Epithelial cell of proximal tubule (primary cell): ENCODE results near the gene PLD4. TPM values are rescaled to one million over a fixed set of nuclear protein-coding genes. Genes with fewer than 3 reads are reported as not detected.

ENCODE experiments used
- DNase-seq: peaks from one replicate; pipeline ENCODE4 v3.0.0-alpha.2; 2011; ENCODE audit warnings: low read depth
- H3K4me3 ChIP-seq: 2 replicates; pipeline ENCODE4 v1.5.1; 2011; ENCODE audit warnings: low read depth, mild to moderate bottlenecking, low read length
- total RNA-seq: library from RNA; depleted of rRNA; stranded (reverse); fragments of >200 nt; gene quantifications from 2 replicates; pipeline ENCODE4 v1.2.3, GENCODE V29; 2015
- TF ChIP-seq, protein P1 (sequence below): conservative IDR thresholded peaks from 2 replicates; pipeline ENCODE4 v1.5.1; 2012; ENCODE audit warnings: low read depth, mild to moderate bottlenecking, low read length

The PLD4 gene
- total RNA-seq, 1 donor from 2014 or later = not detected

DNA sequence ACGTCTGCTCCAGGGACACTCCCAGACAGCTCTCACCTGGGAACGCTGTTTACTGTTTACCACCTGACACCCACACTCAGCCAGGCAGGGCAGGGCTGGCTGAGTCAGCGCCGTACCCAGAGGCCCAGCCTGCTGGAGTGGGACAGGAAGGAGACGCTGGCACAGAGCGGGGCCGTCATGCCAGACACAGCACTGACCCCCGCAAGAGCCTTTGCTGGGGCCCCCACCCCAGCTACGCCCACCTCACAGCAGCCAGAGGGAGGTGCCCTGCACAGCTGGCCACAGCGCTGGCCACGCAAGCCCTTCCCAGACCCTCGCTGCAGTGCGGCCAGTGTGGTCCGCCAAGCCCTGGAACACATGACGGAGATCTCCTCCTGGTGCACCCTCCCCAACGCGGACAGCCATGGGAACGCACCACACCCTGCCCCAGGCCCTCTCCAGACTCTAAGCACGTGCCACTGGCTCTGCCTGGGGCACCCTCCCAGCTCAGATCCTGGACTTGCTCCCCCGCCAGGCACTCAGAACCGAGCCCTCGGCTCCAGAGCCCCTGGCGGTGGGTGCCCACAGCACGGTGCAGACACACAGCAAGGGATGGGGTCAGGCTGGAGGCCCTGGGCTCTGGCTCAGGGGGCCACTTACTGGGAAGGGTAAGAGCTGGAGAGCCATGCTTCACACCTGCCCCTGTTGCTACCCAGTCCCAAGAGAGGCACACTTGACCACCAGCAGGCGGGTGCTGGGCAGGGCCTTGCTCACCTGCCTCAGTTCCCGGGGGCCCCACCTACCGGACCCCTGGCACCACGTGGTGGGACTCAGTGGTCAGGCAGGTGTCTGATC lies 47.8 kb downstream of the PLD4 start:
- no peak for DNase-seq
- peak overlapping the region; percentile 21 for H3K4me3 ChIP-seq
- TF ChIP-seq, protein P1, sequence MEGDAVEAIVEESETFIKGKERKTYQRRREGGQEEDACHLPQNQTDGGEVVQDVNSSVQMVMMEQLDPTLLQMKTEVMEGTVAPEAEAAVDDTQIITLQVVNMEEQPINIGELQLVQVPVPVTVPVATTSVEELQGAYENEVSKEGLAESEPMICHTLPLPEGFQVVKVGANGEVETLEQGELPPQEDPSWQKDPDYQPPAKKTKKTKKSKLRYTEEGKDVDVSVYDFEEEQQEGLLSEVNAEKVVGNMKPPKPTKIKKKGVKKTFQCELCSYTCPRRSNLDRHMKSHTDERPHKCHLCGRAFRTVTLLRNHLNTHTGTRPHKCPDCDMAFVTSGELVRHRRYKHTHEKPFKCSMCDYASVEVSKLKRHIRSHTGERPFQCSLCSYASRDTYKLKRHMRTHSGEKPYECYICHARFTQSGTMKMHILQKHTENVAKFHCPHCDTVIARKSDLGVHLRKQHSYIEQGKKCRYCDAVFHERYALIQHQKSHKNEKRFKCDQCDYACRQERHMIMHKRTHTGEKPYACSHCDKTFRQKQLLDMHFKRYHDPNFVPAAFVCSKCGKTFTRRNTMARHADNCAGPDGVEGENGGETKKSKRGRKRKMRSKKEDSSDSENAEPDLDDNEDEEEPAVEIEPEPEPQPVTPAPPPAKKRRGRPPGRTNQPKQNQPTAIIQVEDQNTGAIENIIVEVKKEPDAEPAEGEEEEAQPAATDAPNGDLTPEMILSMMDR = peak; percentile 12

DNA sequence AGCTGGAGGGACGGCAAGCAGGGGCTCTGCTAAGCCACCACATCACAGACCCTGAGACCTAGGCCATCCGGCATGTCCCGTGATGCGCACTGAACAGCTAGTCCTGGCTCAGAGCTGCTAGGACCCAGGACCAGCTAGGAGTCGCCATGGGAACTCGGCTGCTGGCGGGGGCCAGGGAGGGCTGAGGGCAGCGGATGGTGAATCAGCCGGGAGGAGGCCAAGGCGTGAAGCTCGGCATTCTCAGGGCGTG lies 48.4 kb downstream of the PLD4 start:
- H3K4me3 ChIP-seq = peak overlapping the region; percentile 21
- TF ChIP-seq, protein P1 = no peak
- peak; percentile 79 for DNase-seq

DNA sequence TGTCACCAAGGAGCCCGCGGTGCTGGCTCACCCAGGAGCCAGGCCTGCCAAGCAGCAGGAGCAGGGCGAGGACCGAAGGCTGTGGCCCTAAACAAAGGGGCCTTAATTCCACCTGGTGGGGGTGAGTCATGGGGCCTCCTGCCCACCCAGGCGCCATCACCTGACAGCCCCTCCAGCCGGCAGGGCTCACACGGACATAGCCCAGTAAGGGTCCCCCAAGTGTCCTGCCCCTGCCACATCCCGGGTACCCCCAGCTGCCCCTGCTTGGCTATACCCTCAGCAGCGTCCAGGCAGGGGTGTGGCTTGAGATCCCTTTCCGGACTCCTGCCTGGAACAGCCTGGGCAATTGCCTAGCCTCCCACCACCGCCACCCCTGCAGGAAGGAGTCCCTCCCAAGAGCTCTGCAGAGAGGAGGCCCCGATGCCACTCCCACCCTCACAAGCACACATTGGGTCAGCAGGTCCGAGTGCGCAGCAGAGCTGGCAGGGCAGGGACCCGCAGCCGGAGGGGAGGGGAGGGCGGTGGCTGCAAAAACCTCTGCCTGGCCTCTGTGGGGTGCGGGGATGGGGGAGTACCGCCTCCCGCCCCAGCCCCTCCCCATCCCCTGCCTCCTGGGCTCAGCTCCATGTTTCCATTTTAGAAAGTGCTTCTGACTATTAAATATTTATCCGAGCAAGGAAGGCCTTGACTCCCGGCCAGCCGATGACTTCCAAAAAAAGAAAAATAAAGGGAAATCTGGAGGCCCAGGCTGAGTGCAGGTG lies 48.9 kb downstream of the PLD4 start:
- peak overlapping the region; percentile 21 for H3K4me3 ChIP-seq
- TF ChIP-seq, protein P1 = no peak
- no peak for DNase-seq

DNA sequence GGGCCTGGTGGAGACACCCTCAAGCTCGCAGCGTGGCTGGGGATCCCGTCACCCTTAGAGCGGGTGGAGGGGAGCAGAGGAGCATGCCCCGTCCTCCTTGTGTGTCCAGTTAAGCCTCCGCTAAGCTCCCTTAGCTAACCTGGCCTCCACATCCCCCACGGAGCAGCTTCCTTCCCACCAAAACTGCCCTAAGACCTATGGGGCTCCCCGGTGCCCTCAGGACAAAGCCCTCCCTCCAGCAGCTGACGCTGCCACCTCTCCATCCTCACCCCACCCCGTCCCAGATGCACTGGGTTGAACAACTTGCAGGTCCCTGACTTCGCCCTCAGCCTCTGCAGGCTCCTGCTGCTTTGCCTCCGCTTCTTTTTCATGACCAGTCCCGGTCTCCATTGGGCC lies 49.5 kb downstream of the PLD4 start:
- no peak overlapping the region for H3K4me3 ChIP-seq
- TF ChIP-seq, protein P1 = no peak
- no peak for DNase-seq

DNA sequence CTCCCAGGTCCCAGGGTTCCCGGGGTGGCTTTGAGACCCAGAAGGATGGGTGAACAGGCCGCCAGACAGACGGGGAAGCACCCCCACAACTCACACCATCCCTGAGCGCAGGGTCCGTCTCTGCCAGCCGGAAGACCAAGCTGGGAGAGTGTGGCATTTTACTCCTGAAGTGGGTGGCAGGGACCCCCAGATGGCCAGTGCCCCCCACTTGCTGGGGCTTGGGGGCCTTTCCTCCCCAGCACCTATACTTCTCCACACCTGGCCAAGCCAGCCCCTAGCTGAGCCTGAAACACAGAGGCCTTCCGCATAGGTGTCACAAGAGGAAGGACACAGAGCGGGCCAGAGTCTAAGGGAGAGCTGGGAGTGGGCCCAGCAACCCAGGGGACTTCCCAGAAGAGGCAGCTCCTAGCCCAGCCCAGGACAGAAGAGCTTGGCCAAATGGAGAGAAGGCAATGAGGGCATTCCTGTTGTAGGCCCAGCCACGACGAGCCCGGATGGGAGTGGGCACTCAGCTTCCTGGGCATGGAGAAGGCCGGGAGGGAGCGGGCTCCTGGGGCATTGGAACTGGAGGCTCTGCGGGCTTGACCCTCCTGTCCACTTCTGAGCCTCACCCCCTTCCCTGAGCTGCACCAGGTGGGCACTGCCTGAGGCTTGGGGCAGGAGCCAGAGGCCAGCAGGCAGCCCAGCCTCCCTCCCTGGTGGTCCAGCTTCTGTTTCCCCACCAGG lies 50.1 kb downstream of the PLD4 start:
- DNase-seq = no peak
- no peak overlapping the region for H3K4me3 ChIP-seq
- TF ChIP-seq, protein P1 = no peak

DNA sequence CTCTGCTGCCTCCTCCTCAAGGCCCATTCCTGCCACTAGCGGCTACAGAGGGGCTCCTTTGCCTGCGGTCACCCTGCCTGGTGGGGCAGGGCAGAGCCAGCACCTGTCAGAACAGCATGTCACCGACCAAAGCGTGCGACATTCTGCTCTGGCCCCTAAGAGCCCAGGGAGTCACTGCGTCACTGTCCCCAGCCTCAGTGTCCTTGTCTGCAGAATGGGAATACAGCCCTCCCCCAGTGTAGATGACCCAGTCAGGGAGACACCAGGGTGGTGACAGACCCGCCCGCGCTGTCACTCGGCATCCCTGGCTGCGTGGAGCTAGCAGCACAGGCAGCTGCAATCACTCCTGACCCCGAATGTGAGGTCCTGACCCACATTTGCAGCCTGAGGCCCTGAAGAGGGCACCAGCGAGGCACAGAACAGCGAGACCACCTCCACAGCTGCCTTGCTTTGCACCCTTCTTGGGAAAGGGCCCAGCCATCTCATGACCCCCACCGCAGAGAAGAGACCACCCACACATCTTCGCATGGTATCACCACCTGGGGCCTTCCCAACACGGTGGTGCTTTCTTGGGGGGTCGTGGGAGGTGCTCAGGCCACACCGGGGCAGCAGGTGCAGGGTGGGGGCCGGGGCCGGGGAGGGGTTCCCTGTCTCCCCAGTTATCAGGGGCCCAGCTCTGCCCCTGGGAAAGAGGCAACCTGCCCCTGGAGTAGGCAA lies 51.0 kb downstream of the PLD4 start:
- DNase-seq = no peak
- TF ChIP-seq, protein P1 = peak; percentile 17
- peak overlapping the region; percentile 87 for H3K4me3 ChIP-seq
